NCI-H748 (cell line): ENCODE results near the gene WDR6.

Experiments used
- DNase-seq: peaks from one replicate; lab custom pipeline; 2025; ENCODE audit not compliant: unreplicated experiment; lab: John Stamatoyannopoulos, UW

Gene WDR6

GRCh38 chr3:49015072-49015471, 7.9 kb downstream of the WDR6 start:
- DNase-seq: no peak

GRCh38 chr3:49015765-49016164, 8.6 kb downstream of the WDR6 start:
- no peak for DNase-seq

GRCh38 chr3:49016414-49017228, 9.4 kb downstream of the WDR6 start:
- no peak for DNase-seq

GRCh38 chr3:49017229-49017970, 10.2 kb downstream of the WDR6 start:
- peak; percentile 57 for DNase-seq

- peak; percentile 90 for DNase-seq
Measured at GRCh38 chr3:49017971-49018706, 10.9 kb downstream of the WDR6 start, which contains the start of gene DALRD3. Gene DALRD3, minus strand, starts transcription at chr3:49018580. Its CDS starts 16 bp downstream, at chr3:49018564.

GRCh38 chr3:49018707-49019006, 11.5 kb downstream of the WDR6 start:
- DNase-seq: no peak

- DNase-seq: peak; percentile 35
Measured at GRCh38 chr3:49019941-49020329, 12.7 kb downstream of the WDR6 start.

- peak; percentile 51 for DNase-seq
Measured at GRCh38 chr3:49020330-49021212, 13.4 kb downstream of the WDR6 start.

- peak; percentile 98 for DNase-seq
Measured at GRCh38 chr3:49021213-49021812, 14.1 kb downstream of the WDR6 start.

- peak; percentile 96 for DNase-seq
Measured at GRCh38 chr3:49021813-49022687, 14.9 kb downstream of the WDR6 start, which contains the start of gene NDUFAF3. Gene NDUFAF3, plus strand, starts transcription at chr3:49022121. Its CDS starts 24 bp downstream, at chr3:49022145.

GRCh38 chr3:49022688-49023171, 15.5 kb downstream of the WDR6 start:
- peak; percentile 32 for DNase-seq

GRCh38 chr3:49023775-49024174, 16.6 kb downstream of the WDR6 start:
- DNase-seq: no peak

GRCh38 chr3:49024449-49024848, 17.3 kb downstream of the WDR6 start:
- no peak for DNase-seq

GRCh38 chr3:49025005-49025792, 18.0 kb downstream of the WDR6 start:
- DNase-seq: no peak

- DNase-seq: no peak
Measured at GRCh38 chr3:49025793-49026520, 18.8 kb downstream of the WDR6 start.

GRCh38 chr3:49026536-49026935, 19.3 kb downstream of the WDR6 start:
- no peak for DNase-seq

- no peak for DNase-seq
Measured at GRCh38 chr3:49027634-49028033, 20.4 kb downstream of the WDR6 start.

- DNase-seq: no peak
Measured at GRCh38 chr3:49028298-49028672, 21.1 kb downstream of the WDR6 start.
